OCI-LY7 (cell line): ENCODE results near the gene PLD2. TPM values are rescaled to one million over a fixed set of nuclear protein-coding genes. Genes with fewer than 3 reads are reported as not detected.

ENCODE experiments used
- BruUV-seq: library from RNA; stranded (reverse); fragments of 400-500 nt; replicated peaks from 2 replicates; lab custom pipeline; 2021; lab: Mats Ljungman, UMichigan
- CTCF ChIA-PET: fragments of 300-600 bp; sonication (Branson Sonifier 250); formaldehyde crosslinking; loops from one replicate; lab custom pipeline; 2022; ENCODE audit warnings: antibody characterized with exemption; ENCODE audit not compliant: unreplicated experiment; lab: Charles Lee
- POLR2A ChIA-PET: fragments of 300-600 bp; sonication (Branson Sonifier 250); formaldehyde crosslinking; loops from one replicate; lab custom pipeline; 2022; ENCODE audit warnings: antibody characterized with exemption; lab: Charles Lee
- DNase-seq: peaks from one replicate; pipeline ENCODE4 v3.0.0-alpha.2; 2015; ENCODE audit warnings: low spot score
- H2AFZ ChIP-seq: fragments of 200-600 bp; sonication (generic), shearing (Covaris generic); 2 replicates; pipeline ENCODE4 v1.6.1; 2014; ENCODE audit warnings: mild to moderate bottlenecking, antibody characterized with exemption, low read length, moderate library complexity
- H3K27ac ChIP-seq: fragments of 200-600 bp; sonication (generic); 2 replicates; pipeline ENCODE4 v1.5.1; 2014; ENCODE audit warnings: mixed run types, low read depth, mild to moderate bottlenecking, moderate library complexity, low read length, inconsistent platforms; ENCODE audit not compliant: poor library complexity, severe bottlenecking
- H3K36me3 ChIP-seq: fragments of 200-600 bp; sonication (generic); 2 replicates; pipeline ENCODE4 v1.6.1; 2014; ENCODE audit warnings: mild to moderate bottlenecking, antibody characterized with exemption, low read length, moderate library complexity, mixed read lengths; ENCODE audit not compliant: insufficient read depth
- H3K4me1 ChIP-seq: fragments of 200-600 bp; sonication (generic); 2 replicates; pipeline ENCODE4 v1.5.1; 2014; ENCODE audit warnings: mild to moderate bottlenecking, low read length; ENCODE audit not compliant: insufficient read depth, poor library complexity, severe bottlenecking
- H3K4me2 ChIP-seq: fragments of 200-600 bp; sonication (generic); 2 replicates; pipeline ENCODE4 v1.6.1; 2014; ENCODE audit warnings: mild to moderate bottlenecking, low read length
- H3K4me3 ChIP-seq: fragments of 200-600 bp; sonication (generic); 2 replicates; pipeline ENCODE4 v1.5.1; 2014; ENCODE audit warnings: mild to moderate bottlenecking, low read depth, low read length; ENCODE audit not compliant: poor library complexity, severe bottlenecking
- H3K79me2 ChIP-seq: fragments of 200-600 bp; sonication (generic); 2 replicates; pipeline ENCODE4 v1.6.1; 2016; ENCODE audit warnings: low read depth, mild to moderate bottlenecking, low read length, moderate library complexity, mixed read lengths; ENCODE audit not compliant: insufficient read depth
- H3K9me2 ChIP-seq: fragments of 200-600 bp; sonication (generic); 2 replicates; pipeline ENCODE4 v1.6.1; 2016; ENCODE audit warnings: mild to moderate bottlenecking, low read length, mixed read lengths; ENCODE audit not compliant: insufficient read depth
- H3K9me3 ChIP-seq: fragments of 200-600 bp; sonication (generic); 2 replicates; pipeline ENCODE4 v1.6.1; 2014; ENCODE audit warnings: mild to moderate bottlenecking, mixed run types, low read length, mixed read lengths
- H4K20me1 ChIP-seq: fragments of 200-600 bp; sonication (generic); 2 replicates; pipeline ENCODE4 v1.6.1; 2014; ENCODE audit warnings: mild to moderate bottlenecking, antibody characterized with exemption, low read length, moderate library complexity, mixed read lengths; ENCODE audit not compliant: insufficient read depth
- EZH2phosphoT487 ChIP-seq: fragments of 200-600 bp; sonication (generic); IDR thresholded peaks from 2 replicates; pipeline ENCODE4 v1.6.1; 2018; ENCODE audit warnings: low read depth, borderline replicate concordance, mild to moderate bottlenecking, mixed run types, antibody characterized with exemption, low read length, moderate library complexity, mixed read lengths
- intact Hi-C: fragments of 100-400 bp; cut with micrococcal nuclease; formaldehyde crosslinking; loops from one replicate; pipeline ENCODE4 v1.10.0; 2022; ENCODE audit not compliant: unreplicated experiment
- total RNA-seq, 2 experiments: library from RNA; depleted of rRNA in 1 of 2; stranded (reverse); fragments of >200 nt in 1 of 2; shearing (Covaris generic) in 1 of 2; gene quantifications; 2 replicates each; pipeline ENCODE4 v1.2.3, GENCODE V29; 2014 to 2022
- TF ChIP-seq, protein P1 (sequence below): fragments of 200-600 bp; sonication (generic); conservative IDR thresholded peaks from 2 replicates; pipeline ENCODE4 v1.5.1; 2014; ENCODE audit warnings: mild to moderate bottlenecking, antibody characterized with exemption, low read length, moderate library complexity, mixed read lengths

The PLD2 gene
- total RNA-seq, 2 experiments from 2014 or later: 10.2 to 13.5 TPM

DNA sequence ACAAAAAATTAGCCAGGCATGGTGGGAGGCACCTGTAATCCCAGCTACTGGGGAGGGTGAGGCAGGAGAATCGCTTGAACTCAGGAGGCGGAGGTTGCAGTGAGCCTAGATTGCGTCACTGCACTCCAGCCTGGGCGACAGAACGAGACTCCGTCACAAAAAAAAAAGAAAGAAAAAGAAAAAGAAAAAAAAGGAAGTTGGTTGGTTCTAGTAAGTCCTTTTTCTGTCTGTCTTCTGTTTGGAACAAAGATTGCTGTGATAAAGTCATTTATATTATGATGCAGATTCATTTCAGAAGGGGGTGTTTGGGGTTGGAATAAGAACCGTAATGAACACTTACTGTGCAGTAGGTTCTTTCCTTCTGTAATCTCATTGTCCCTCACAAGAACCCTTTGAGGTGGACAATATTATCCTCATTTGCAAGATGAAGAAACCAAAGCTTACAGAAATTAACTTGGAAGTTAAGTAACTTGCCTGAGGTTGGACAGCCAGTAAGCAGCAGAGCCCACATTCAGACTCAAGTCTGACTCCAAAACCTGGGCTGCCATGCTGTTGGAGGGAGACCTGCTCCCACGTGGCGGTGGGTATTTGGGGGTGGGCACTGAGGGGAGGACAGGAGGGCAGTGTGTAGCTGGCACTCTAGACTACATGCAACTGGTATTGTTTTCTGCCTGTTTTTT, 36.5 kb downstream of the PLD2 start:
- ChIA-PET CTCF (no interaction called here), POLR2A (no interaction called here)
- Histone ChIP-seq H3K4me1 (no peaks in the 10 kb centered on the region), H2AFZ (no peak overlapping the region), H3K9me2 (no peaks in the 10 kb centered on the region), H3K4me3 (no peak overlapping the region), H4K20me1 (no peaks in the 10 kb centered on the region), H3K4me2 (no peak overlapping the region), H3K27ac (no peak overlapping the region), H3K79me2 (no peaks in the 10 kb centered on the region; the same call in none of the 2 replicates), H3K9me3 (no peaks in the 10 kb centered on the region), H3K36me3 (peaks cover 27% of the 10 kb centered on the region)
- intact Hi-C loops: no loop called here
- no TSS peak for BruUV-seq
- TF ChIP-seq EZH2phosphoT487: no peak
- TF ChIP-seq, protein P1, sequence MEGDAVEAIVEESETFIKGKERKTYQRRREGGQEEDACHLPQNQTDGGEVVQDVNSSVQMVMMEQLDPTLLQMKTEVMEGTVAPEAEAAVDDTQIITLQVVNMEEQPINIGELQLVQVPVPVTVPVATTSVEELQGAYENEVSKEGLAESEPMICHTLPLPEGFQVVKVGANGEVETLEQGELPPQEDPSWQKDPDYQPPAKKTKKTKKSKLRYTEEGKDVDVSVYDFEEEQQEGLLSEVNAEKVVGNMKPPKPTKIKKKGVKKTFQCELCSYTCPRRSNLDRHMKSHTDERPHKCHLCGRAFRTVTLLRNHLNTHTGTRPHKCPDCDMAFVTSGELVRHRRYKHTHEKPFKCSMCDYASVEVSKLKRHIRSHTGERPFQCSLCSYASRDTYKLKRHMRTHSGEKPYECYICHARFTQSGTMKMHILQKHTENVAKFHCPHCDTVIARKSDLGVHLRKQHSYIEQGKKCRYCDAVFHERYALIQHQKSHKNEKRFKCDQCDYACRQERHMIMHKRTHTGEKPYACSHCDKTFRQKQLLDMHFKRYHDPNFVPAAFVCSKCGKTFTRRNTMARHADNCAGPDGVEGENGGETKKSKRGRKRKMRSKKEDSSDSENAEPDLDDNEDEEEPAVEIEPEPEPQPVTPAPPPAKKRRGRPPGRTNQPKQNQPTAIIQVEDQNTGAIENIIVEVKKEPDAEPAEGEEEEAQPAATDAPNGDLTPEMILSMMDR: no peak
- no peak for DNase-seq

GRCh38 chr17:4845118-4845517, 38.2 kb downstream of the PLD2 start:
- ChIA-PET POLR2A (no interaction called here), CTCF (no interaction called here)
- H3K27ac ChIP-seq: no peak overlapping the region
- no peaks in the 10 kb centered on the region for H3K9me3 ChIP-seq
- TF ChIP-seq, protein P1: no peak
- no peak for TF ChIP-seq EZH2phosphoT487
- H3K36me3 ChIP-seq: peaks cover 25% of the 10 kb centered on the region
- H4K20me1 ChIP-seq: 0 out of 2 replicates have a peak, but pooled peaks cover 3% of the 10 kb centered on the region
- no peak for DNase-seq
- intact Hi-C loops: no loop called here
- H3K4me2 ChIP-seq: no peak overlapping the region
- H3K4me3 ChIP-seq: no peak overlapping the region
- H3K4me1 ChIP-seq: no peaks in the 10 kb centered on the region
- no peaks in the 10 kb centered on the region for H3K9me2 ChIP-seq
- BruUV-seq: no TSS peak
- H2AFZ ChIP-seq: no peak overlapping the region
- no peaks in the 10 kb centered on the region; the same call in none of the 2 replicates for H3K79me2 ChIP-seq
